ENCODE data around the gene FBRS.

FBRS gene

DNA sequence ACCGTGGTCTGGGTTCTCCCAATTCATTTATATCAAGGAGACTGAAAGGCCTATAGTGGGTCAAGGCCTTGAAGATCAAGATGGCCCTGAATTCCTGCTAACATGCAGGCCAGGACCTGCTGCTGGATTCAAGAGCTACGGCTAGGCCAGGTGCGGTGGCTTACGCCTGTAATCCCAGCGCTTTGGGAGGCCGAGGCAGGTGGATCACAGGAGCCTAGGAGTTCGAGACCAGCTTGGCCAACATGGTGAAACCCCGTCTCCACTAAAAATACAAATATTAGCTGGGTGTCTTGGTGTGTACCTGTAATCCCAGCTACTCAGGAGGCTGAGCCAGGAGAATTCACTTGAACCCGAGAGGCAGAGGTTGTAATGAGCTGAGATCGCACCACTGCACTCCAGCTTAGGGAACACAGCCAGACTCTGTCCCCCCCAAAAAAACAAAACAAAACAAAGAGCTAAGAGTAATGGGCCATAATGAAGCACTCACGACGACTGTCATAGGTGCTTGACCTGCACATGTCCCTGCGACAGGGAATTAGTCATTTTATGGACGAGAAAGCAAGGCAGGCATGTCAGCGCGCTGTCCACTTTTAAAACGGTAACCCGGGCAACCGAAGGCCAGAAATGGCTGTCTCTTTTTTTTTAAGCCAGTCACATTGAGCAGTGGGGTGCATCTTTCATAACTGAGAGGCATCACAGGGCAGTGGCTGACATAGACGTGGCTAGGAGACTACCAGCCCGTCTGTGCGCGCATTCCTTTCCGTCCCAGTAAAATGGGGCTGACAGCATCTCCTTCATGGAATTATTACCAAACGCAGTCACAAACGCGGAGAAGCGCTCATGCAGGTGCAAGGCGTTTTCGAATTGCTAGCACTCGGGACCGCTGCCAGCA is 1.0 kb upstream of the FBRS start (continued):
- TF ChIP-seq, protein P1, sequence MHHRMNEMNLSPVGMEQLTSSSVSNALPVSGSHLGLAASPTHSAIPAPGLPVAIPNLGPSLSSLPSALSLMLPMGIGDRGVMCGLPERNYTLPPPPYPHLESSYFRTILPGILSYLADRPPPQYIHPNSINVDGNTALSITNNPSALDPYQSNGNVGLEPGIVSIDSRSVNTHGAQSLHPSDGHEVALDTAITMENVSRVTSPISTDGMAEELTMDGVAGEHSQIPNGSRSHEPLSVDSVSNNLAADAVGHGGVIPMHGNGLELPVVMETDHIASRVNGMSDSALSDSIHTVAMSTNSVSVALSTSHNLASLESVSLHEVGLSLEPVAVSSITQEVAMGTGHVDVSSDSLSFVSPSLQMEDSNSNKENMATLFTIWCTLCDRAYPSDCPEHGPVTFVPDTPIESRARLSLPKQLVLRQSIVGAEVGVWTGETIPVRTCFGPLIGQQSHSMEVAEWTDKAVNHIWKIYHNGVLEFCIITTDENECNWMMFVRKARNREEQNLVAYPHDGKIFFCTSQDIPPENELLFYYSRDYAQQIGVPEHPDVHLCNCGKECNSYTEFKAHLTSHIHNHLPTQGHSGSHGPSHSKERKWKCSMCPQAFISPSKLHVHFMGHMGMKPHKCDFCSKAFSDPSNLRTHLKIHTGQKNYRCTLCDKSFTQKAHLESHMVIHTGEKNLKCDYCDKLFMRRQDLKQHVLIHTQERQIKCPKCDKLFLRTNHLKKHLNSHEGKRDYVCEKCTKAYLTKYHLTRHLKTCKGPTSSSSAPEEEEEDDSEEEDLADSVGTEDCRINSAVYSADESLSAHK (tag by site-specific recombination; IDR thresholded peaks at IDR 0.05): peak; percentile 18; the same call in 1 of the 2 replicates
- TF ChIP-seq ZNF221 (tag by site-specific recombination; IDR thresholded peaks at IDR 0.05; ENCODE audit: borderline replicate concordance) (no peak), ZNF10 (tag by site-specific recombination; IDR thresholded peaks at IDR 0.05) (0 out of 2 replicates have a peak, but pooled peaks have one; percentile 21), ZNF335 (tag by site-specific recombination; conservative IDR thresholded peaks at IDR 0.05) (peak; percentile 68), ZNF501 (tag by site-specific recombination; IDR thresholded peaks at IDR 0.05) (peak; percentile 57; the same call in 1 of the 2 replicates), SP7 (tag by site-specific recombination; IDR thresholded peaks at IDR 0.05) (peak; percentile 63), ZNF157 (tag by site-specific recombination; IDR thresholded peaks at IDR 0.05) (no peak), ZNF394 (tag by site-specific recombination; IDR thresholded peaks at IDR 0.05; ENCODE audit: borderline replicate concordance) (peak; percentile 71; the same call in 1 of the 2 replicates)
- TF ChIP-seq, protein P2, sequence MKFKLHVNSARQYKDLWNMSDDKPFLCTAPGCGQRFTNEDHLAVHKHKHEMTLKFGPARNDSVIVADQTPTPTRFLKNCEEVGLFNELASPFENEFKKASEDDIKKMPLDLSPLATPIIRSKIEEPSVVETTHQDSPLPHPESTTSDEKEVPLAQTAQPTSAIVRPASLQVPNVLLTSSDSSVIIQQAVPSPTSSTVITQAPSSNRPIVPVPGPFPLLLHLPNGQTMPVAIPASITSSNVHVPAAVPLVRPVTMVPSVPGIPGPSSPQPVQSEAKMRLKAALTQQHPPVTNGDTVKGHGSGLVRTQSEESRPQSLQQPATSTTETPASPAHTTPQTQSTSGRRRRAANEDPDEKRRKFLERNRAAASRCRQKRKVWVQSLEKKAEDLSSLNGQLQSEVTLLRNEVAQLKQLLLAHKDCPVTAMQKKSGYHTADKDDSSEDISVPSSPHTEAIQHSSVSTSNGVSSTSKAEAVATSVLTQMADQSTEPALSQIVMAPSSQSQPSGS (tag by site-specific recombination; IDR thresholded peaks at IDR 0.05; ENCODE audit: low read depth): no peak
- TF ChIP-seq, protein P3, sequence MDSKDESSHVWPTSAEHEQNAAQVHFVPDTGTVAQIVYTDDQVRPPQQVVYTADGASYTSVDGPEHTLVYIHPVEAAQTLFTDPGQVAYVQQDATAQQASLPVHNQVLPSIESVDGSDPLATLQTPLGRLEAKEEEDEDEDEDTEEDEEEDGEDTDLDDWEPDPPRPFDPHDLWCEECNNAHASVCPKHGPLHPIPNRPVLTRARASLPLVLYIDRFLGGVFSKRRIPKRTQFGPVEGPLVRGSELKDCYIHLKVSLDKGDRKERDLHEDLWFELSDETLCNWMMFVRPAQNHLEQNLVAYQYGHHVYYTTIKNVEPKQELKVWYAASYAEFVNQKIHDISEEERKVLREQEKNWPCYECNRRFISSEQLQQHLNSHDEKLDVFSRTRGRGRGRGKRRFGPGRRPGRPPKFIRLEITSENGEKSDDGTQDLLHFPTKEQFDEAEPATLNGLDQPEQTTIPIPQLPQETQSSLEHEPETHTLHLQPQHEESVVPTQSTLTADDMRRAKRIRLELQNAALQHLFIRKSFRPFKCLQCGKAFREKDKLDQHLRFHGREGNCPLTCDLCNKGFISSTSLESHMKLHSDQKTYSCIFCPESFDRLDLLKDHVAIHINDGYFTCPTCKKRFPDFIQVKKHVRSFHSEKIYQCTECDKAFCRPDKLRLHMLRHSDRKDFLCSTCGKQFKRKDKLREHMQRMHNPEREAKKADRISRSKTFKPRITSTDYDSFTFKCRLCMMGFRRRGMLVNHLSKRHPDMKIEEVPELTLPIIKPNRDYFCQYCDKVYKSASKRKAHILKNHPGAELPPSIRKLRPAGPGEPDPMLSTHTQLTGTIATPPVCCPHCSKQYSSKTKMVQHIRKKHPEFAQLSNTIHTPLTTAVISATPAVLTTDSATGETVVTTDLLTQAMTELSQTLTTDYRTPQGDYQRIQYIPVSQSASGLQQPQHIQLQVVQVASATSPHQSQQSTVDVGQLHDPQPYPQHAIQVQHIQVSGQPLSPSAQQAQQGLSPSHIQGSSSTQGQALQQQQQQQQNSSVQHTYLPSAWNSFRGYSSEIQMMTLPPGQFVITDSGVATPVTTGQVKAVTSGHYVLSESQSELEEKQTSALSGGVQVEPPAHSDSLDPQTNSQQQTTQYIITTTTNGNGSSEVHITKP (tag by site-specific recombination; IDR thresholded peaks at IDR 0.05): peak; percentile 64

DNA sequence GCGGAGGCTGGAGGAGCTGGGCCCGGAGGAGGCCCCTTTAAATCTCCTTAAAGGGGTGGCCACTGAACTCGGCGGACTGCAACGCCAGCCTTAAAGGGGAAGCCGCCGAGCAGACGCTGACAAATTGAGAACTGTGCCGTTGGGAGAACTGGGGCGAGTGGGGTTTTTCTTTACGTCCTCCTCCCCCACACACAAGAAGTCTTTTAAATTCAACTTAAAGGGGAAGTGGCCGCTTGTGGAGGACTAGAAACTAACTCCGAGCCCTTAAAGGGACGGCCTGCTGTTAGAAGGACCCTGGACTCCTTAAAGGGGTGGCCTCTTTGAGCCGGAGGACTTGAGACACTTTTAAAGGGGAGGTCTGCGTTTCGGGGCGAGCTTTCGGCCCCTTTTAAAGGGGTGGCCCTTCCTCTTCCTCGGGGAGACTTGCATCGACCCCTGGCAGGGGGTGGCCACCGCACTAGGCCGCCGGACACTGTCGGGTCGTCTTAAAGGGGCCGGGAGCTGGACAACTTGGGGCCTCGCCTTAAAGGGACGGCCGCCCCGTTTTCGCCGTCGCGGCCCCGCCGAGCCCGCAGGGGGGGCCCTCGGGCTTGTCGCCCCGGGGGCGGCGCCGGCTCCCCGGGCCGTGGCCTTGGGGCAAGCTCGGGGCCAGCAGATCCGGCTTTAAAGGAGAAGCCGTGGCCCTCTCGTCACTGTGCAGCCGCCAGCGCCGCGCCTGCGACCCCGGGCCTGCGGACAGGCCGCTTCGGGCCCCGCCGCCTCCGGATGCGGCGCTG is 688 bp downstream of the FBRS start:
- Histone ChIP-seq H3K36me3 (ENCODE audit: control insufficient read depth in 2 of 2, insufficient read depth in 1 of 2, low read length in 2 of 2) (peaks cover 27 to 70% of the 10 kb centered on the region in 2 experiments; a peak in 2 of 3 replicates), H3K9me3 (ENCODE audit: control insufficient read depth, insufficient read depth, low read depth, low read length) (no peaks in the 10 kb centered on the region), H3K4me3 (ENCODE audit: low read depth, low read length) (peak overlapping the region; percentile 91), H3K27ac (ENCODE audit: extremely low read depth, low read depth, low read length) (peak overlapping the region; percentile 95), H3K4me1 (ENCODE audit: control insufficient read depth, insufficient read depth, low read length) (peaks cover 7% of the 10 kb centered on the region)
- ChIA-PET POLR2A (interaction anchor here (0.5 to 2.6 kb wide), 27 partner anchors 8 to 606 kb away, joined by 3 to 29 read pairs (median 4); partner anchors contain the start of genes ALDOA, CORO1A, DCTPP1 and PHKG2), CTCF (interaction anchor here (0.5 to 4.1 kb wide), 12 partner anchors 9 to 280 kb away, joined by 3 to 43 read pairs (median 4); partner anchors contain the start of gene PRR14)
- TF ChIP-seq SP7 (tag by site-specific recombination; IDR thresholded peaks at IDR 0.05) (peak; percentile 59), ZFHX2 (tag by site-specific recombination; conservative IDR thresholded peaks at IDR 0.05) (no peak), SCRT1 (tag by site-specific recombination; IDR thresholded peaks at IDR 0.05; ENCODE audit: borderline replicate concordance) (no peak), ZNF623 (tag by site-specific recombination; IDR thresholded peaks at IDR 0.05) (peak; percentile 19; the same call in 1 of the 2 replicates), ZNF391 (tag by site-specific recombination; IDR thresholded peaks at IDR 0.05; ENCODE audit: borderline replicate concordance, low read depth) (peak; percentile 65; the same call in 1 of the 2 replicates), ZEB2 (tag by site-specific recombination; IDR thresholded peaks at IDR 0.05) (peak; percentile 17; the same call in 1 of the 2 replicates), ZNF585B (tag by site-specific recombination; IDR thresholded peaks at IDR 0.05) (no peak), KLF16 (tag by site-specific recombination; IDR thresholded peaks at IDR 0.05) (0 out of 2 replicates have a peak, but pooled peaks have one; percentile 37), KLF10 (tag by site-specific recombination; IDR thresholded peaks at IDR 0.05) (peak; percentile 55; the same call in 1 of the 2 replicates), GLIS1 (tag by site-specific recombination; IDR thresholded peaks at IDR 0.05) (peak; percentile 46; the same call in 1 of the 2 replicates)
- TF ChIP-seq, protein P4, sequence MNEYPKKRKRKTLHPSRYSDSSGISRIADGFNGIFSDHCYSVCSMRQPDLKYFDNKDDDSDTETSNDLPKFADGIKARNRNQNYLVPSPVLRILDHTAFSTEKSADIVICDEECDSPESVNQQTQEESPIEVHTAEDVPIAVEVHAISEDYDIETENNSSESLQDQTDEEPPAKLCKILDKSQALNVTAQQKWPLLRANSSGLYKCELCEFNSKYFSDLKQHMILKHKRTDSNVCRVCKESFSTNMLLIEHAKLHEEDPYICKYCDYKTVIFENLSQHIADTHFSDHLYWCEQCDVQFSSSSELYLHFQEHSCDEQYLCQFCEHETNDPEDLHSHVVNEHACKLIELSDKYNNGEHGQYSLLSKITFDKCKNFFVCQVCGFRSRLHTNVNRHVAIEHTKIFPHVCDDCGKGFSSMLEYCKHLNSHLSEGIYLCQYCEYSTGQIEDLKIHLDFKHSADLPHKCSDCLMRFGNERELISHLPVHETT (tag by site-specific recombination; IDR thresholded peaks at IDR 0.05): no peak; the same call in 1 of the 2 replicates
- TF ChIP-seq, protein P5, sequence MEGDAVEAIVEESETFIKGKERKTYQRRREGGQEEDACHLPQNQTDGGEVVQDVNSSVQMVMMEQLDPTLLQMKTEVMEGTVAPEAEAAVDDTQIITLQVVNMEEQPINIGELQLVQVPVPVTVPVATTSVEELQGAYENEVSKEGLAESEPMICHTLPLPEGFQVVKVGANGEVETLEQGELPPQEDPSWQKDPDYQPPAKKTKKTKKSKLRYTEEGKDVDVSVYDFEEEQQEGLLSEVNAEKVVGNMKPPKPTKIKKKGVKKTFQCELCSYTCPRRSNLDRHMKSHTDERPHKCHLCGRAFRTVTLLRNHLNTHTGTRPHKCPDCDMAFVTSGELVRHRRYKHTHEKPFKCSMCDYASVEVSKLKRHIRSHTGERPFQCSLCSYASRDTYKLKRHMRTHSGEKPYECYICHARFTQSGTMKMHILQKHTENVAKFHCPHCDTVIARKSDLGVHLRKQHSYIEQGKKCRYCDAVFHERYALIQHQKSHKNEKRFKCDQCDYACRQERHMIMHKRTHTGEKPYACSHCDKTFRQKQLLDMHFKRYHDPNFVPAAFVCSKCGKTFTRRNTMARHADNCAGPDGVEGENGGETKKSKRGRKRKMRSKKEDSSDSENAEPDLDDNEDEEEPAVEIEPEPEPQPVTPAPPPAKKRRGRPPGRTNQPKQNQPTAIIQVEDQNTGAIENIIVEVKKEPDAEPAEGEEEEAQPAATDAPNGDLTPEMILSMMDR (tag by site-specific recombination; IDR thresholded peaks at IDR 0.05): 0 out of 2 replicates have a peak, but pooled peaks have one; percentile 36

All from HEK293 (cell line).